NCI-H2107 (cell line): Measurements from ENCODE around the gene TMEM131L.

Experiments used
- DNase-seq: peaks from one replicate; lab custom pipeline; 2025; lab: John Stamatoyannopoulos, UW

The TMEM131L gene

DNA sequence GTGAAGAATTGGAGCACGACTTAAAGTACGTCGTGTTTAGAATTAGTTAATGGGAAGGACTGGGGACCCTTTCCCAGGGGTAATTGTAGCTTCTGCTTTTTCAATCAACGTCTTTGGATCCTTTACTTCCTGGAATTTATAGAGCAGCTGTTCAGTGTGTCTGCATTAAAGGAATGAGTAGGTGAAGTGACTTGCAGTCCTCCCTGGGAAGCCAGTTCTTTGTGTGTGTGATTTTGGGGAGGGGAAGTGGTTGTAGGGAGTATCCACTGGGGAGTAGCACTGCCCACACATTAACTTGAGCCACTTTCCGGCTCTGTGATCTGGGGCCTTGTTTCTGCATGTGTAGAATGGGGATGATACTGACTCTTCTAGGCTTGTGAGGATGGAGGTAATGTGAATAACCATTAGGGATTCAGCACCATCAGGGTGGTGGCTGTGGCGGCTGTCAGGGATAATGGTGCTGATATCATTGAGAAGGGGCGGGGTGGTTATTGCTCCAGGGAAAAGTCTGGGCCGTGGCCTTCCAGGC is 54.7 kb downstream of the TMEM131L start:
- DNase-seq = no peak

DNA sequence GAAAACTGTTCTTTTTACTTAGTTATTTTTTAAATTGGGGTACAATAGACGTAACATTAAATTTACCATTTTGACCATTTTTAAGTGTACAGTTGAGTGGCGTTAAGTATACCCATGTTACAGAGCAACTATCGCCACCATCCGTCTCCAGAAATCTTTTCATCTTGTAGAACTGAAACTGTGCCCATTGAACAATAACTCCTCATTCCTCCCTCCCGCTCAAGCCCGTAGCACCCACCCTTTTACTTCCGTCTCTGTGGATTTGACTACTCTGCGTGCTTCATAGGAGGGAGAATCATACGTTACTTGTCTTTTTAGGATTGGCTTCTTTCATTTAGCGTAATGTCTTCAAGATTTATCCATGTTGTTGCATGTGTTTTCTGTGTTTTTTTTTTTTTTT is 55.3 kb downstream of the TMEM131L start:
- no peak for DNase-seq

DNA sequence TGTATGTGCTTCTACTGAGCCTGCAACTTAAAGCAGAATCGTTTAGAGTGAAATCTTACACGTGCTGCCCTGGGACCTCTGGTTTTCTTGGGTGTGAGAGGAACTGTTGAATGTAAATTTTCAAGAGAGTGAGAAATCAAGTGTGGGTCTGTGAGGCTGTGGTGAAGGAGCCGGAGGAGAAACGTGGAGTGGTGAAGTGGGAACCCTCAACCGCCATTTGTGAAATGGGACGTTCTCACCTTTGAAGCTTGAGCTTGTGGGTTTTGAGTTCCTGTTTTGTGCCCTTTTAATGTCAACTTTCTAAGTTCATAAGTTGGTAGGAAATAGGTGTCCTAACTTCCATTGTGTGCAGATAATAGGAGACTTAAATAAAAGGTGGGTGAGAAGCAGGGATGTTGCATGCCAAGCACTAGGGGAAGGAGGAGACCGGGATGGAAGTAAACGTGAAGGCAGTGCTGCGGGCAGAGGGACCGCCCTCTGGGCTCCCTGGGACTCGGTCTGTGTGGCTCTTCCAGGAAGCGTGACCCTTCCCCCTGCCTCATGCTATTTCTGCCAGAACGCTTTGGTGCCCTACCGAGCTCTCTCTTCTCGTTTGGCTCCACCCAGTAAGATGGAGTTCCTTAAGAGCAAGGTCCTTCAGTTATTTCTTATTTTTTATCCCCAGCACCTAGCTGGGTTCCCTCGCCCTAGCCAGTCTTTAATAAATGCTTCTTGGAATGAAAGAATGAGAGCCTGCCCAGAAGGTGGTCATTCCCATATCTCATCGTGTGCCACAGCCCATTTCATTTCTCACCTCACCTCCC is 56.0 kb downstream of the TMEM131L start:
- DNase-seq = no peak

DNA sequence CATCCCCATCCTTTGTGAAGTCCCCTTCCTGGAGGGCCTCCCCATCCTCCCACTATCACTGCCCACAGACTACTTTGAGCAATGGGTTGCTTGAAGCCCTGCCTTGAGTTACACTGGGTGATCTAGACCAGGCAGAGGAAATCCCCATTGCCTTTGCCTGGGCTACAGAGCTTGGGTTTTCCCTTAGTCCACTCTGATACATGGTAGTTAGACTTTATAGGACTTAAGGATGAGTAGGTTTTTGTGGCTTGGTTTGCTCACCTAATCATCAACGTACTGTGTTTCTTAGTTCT is 56.6 kb downstream of the TMEM131L start:
- DNase-seq = no peak

DNA sequence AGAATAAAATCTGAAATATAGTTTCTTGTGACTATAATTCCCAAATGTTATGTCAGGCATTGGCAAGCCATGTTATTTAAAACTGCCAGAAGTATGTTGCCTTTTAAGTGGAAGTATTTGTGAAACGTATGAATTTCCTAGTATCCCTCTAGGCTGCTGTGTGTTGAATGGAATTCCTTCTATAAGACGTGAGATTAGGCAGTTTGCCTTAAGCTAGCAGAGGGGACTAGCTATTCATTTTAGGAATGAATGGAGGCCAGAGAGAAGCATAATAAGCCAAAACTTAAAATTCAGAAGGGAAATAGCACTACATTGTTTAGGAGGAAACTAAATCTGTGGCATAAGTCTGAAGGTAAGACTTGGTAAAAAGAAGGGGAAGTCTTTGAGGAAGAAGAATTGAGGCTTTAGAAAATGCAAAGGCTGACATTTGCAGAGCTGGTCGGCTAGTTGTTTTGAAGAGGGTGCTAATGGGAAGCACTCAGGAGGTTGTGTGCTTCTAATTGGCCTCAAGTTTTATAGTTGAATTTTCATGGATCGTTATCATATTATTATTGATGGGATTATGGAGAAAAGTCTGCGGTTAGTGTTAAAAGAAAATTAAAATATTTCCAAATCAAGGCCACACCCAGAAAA is 57.1 kb downstream of the TMEM131L start:
- DNase-seq = no peak

DNA sequence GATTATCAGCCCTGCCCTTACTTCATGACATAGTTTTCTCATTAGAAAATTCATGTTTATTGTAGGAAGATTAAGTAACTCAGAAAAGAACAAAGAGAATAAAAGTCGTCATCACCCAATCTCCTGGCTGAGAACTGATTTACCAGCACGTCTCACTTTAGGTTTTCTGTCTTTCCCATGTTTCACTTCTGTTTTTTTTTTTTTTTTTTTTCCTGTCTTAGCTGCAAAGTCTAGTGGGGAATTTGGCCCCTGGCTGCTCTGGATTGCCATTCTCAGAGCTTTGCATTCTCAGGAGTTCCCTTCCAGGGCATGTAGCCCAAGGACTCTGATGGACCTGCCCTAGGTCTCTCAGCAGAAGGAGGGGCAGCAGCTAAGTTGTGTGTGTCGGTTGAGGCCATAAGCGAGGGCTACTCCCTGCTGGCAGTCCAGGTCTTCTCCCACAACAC is 57.8 kb downstream of the TMEM131L start:
- DNase-seq = no peak

DNA sequence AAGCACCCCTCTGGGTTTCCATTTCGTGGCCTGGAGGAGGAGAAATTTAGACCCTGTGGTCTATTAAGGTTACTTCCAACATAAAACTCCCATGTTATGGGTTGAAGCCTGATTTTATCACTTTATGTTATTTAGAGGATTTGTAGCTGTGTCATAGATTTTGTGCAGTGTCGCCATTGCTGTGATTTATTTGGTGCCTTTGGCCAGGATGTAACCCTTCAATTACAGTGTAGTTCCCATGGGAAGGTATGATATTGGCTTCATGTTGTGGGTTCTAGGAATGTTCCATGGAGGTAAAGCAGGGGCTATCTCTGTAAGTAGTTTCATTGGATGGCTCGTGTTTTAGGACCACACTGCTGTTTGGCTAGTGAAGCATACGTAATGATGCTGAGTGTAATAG is 58.5 kb downstream of the TMEM131L start:
- DNase-seq = no peak

DNA sequence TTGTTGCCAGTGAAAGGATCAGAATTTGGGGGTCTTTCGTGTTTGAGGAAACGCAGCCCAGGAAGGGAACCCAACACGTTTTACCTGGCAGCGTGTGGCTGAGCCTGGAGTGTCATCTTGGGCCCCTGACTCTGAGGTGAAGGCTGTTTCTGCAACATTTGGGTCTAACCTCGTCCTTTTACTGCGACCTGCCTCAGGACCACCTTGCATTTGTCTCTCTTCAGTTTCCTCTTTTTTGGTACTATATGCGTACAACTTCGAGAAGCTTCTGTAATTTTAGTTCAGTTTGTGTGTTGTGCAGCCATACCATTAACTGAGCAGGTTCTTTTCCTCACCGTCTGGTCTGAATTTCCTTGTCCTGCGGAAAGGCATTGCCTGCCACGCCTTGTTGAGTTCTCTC is 61.5 kb downstream of the TMEM131L start:
- no peak for DNase-seq

DNA sequence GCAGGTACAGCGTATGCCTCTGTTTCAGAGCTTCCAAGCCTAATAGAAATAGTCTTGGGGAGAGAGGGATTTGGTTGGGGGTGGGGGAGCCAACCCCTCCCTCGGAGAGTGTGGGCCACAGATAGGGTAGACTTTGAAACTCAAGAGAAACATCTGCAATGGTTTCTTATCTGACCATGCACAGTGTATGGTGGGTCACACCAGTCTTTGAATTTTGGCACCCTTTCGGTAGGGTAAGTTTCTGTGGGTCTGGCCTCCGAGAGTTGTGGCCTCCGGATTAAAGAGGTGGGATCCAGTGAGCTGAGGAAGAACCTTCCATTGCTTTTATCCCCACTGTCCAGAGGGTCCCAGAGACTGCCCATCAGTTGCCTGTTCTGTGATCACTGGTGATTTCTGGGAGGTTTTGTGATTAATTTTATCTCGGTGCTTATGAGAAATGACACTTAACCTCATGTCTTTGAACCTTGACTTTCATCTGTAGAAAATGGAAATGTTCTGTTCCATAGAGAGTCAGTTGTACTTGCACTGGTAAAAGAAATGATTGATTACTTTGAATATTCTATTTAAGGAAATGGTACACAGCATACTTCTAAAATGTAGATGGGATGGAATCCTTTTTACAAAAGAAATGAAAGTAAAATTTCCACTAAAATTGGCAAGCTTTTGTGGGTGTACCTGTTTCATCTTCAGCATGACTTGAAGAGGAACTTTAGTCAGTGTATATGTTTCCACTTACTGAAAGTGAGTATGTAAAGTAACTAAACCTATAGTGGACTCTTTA is 62.7 kb downstream of the TMEM131L start:
- DNase-seq = no peak

DNA sequence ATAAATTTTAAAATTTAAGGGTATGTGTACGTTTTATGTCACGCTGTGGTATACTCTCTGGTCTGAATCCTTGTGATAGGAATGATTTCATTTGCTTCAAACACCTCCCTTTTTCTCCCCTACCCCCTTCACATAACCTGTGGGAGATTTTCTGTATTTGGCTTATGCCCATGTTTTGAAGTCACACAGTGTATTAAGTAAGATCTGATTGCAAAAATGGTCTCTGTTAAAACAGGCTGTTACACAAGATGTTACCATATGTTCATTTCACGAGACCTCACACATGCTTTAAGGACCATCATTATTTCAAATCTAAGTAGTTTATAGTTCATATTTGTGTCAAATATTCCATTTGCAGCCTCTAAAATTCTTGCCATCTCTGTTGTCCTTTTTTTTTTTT is 63.5 kb downstream of the TMEM131L start:
- no peak for DNase-seq

DNA sequence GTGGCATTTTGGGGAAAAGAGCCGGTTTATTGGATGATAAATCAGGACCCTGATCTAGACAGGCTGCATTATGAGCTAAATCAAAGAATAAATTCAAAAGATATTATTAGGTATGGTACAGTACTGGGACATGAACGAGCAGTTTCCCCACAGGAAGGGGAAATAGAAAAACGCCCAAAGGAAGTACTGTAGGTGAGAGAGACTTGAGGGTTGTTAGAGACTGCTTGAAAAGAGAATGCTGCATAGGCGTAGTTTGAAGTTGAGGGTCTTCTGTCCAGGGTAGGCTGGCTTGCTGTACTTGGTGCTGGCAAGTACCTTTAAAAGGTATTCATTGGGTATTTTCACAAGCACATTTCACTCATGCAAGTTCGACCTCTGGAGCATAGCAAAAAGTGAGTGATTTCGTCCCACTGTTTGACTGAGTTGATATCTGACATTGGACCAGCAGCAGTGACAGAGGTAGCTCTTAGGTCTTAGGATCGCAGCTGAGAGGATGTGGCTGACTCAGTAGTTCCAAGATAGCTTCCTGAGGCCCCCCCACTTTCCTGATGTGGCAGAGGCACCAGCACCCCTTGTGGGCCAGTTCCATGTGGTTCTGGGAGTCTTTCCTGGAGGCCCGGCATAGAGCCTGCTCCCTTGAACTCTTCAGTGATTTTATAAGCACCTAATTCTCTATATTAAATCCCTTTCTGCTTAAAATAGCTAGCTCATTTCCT is 64.3 kb downstream of the TMEM131L start:
- no peak for DNase-seq

DNA sequence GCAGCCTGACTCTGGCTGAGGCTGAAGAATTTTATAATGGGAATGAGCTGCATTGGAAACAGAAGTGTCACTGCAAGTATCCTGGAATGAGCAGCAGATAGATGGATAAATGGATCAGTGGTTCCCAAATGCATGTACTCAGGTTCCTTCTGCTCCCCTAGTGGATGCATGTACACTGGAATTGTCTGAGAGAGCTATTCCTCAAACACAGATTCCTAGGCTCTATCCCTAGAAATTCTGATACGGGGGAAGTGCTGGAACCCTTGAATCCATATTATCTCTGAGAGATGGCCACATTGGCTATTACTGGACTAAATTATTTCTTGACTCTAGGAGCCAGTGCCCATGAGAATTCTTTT is 64.8 kb downstream of the TMEM131L start:
- no peak for DNase-seq

DNA sequence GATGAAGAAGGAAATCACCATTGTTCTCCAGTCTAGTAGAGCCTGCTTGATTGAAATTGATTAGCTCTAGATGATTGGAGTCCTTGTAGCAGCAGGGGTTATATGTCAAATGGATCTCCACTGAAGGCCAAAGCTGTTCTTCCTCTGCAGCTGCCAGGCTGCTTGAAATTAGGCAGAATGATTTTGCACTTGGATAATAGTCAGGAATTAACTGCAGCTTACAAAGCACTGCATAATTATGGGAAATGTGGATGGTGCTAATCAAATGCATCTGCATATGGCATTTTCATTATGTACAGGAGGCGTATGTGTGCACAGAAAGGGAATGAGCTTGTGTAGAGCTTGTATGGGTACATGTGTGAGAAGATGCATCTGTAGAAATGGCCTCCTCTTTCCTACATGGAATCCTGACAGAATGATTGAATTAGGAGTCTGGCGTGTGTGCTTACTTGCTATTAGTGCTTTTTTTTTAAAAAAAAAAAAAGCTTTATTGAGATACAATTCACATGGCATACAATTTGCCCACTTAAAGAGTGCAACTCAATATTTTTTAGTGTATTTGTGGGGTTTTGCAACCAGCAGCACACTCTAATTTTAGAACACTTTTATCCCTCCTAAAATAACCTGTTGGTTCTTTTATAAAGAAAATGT is 65.9 kb downstream of the TMEM131L start:
- no peak for DNase-seq

DNA sequence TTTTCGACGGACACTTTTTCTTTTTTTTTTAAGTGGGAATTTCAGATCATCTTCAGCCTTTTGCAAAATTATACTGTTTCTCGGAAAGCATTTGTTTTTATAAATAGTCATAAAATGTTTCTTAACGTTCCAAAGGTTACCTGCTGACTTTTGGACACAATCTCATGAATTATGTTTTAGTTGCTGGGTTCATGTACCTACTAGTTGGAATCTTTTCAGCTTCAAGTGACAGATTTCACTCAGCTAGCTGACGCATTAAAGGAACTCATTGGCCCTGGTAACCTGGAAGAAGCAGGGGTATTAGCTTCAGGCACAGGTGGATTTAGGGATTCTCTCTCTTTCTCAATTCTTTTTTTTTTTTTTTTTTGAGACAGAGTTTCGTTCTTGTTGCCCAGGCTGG is 66.5 kb downstream of the TMEM131L start:
- no peak for DNase-seq

DNA sequence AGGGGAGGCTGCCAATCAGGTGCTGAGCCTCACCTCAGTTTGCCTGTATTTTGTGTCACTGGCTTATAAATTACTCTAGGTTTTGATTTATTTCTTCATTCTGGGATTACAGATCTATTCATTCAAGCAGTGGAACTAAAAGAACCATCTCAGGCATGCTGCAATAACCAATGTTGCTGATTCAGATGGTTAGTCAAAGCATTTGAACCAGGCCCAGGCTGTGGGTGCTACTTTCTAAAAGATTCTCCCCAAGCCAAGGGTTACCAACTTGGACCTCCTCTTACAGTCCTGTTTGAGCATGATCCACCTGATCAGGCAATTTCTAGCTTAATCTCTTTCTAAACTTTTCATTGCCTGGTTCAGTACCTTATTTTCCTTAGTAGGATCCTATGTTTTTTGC is 67.2 kb downstream of the TMEM131L start:
- DNase-seq = no peak

DNA sequence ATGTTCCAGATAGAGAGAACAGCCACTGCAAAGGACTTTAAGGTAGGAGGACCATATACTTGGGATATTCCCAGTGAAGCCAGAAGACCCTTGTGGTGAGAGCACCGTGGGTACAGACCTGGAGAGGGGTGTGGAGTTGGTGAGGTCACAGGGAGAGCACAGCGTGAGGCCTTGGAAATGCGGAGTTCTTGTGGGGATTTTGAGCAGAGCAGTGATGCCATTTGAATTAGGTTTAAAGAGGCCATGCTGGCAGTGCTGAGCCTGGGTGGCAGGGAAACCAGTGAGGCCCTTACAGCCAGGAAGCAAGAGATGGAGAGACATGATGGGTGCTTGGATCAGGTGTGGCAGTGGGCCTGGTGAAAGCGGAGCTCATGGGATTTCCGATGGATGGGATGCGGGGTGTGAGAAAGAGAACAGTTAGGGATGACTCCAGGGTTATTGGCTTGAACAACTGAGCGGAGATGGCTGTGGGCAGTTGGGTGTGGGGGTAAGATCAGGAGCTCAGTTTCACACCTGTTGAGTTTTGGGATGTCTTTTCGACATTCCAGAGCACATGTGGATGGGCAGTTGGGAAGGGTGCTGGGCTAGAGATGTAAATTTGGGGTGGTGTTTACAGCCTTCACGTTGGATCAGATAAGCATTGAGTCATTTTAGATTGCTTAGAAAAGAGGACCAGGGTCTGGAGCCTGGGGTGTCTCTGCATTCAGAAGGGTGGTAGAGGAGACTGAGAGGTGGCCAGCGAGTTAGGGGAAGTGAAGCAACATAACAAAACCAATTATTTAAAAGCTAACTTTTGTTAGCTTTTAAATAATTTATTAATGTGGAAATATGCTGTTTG is 68.9 kb downstream of the TMEM131L start:
- DNase-seq = no peak

DNA sequence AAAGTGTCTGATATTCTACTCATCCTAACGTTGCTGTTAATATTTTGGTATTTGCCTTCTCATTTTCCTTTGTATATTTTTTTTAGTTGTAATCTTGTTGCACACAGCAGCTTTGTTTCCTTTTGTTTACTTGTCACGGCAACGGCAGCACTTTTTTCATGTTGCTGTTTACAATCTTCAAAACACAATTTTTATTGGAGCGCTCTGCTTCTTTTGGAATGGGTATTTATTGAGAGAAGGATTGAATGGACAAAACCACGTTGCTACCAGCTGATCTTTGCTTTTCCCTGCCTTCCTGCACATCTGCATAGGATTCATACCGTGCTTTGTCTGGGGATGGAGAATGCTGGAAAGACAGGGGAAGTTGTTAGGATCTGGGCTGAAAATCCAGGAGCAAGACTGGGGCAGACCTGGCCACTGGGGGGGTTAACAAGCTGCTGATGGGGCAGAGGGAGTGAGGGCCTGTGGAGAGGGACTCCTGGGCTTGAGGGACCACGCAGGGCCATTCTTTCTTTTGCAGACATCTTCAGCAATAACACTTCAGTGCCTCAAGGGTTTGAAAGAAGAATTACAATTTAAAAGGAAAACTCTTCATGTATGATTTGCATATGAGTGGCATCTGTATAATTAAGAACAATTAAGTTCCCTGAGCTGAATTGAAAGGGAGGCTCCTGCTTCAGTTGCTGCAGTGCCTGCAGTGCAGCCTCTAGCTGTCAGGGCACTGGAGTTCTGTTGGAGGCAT is 69.8 kb downstream of the TMEM131L start:
- no peak for DNase-seq

DNA sequence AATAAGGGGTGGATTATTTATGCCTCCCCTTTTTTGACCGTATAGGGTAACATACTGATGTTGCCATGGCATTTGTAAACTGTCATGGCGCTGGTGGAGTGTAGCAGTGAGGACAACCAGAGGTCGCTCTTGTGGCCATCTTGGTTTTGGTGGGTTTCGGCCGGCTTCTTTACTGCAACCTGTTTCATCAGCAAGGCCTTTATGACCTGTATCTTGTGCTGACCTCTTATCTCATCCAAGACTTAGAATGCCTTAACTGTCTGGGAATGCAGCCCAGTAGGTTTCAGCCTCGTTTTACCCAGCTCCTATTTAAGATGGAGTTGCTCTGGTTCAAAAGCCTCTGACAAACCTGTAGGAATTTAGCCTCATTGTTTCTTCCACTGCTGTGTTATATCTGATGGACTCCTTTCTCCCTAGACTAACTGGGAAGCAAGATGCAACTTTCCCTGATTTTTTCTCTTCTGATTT is 71.4 kb downstream of the TMEM131L start:
- no peak for DNase-seq

DNA sequence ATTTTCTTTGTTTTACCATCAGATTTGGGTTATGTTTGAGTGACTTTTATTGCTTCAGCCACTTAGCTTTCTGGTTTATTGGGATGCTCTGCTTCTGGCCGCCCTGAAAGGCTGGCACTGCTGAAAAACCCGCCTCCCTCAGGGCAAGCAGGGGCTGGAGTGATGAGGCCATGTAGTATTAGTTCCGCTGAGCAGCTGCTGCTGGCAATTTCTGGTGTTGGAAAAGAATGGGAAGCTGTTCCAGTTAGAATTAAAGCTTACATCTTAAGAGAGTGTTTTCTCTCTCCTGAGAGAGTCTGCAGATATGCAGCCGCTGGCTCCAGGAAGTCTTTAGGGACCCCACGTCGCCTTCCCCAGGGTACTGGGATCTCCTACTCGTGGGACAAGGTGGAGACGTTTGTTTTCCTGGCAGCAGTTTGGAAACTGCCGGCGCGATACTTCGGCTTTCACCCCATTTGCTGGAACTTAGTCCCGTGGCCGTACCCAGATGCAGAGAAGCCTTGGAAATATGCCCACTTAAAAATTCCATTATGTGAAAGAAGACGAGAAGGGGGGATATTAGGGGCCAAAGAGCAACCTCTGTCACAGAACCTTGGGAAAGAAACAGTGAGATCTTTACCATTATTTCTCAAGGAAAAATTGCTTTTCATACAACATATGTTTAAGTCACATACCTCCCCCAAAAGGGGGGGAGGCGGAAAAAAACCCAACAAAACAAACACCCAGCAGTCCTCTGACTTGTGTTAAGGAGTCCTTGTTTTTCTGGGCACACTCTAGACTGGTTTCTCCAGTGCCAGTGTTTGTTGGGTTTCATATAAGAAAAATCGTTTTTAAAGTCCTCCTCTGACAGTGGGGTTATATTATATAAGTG is 72.6 kb downstream of the TMEM131L start:
- no peak for DNase-seq
